Measurements from ENCODE around the gene RASGRP3.

DNA sequence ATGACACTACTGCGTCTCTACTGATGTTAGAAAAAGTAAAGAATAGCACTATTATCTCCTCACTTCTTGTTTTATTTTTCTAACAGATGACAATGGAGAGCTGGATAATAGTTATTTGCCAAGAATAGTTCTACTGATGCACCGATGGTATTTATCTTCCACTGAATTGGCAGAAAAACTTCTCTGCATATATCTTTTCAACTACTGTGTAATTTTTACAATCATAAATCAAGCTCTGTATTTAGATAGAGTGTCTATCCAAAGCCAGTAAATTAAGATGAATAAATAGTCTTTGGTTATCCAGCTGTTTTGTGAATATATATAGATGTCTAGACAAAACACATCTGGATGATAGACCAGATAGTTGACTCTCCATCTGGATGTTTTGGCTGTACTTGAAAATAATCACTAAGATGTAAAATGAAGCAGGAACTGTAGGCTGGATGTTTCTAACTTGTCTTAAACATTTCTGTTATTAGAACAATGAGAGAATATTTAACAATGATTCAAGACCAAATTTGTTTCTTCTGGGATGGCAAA, 40.1 kb downstream of the RASGRP3 start:
- TF ChIP-seq, protein P1, sequence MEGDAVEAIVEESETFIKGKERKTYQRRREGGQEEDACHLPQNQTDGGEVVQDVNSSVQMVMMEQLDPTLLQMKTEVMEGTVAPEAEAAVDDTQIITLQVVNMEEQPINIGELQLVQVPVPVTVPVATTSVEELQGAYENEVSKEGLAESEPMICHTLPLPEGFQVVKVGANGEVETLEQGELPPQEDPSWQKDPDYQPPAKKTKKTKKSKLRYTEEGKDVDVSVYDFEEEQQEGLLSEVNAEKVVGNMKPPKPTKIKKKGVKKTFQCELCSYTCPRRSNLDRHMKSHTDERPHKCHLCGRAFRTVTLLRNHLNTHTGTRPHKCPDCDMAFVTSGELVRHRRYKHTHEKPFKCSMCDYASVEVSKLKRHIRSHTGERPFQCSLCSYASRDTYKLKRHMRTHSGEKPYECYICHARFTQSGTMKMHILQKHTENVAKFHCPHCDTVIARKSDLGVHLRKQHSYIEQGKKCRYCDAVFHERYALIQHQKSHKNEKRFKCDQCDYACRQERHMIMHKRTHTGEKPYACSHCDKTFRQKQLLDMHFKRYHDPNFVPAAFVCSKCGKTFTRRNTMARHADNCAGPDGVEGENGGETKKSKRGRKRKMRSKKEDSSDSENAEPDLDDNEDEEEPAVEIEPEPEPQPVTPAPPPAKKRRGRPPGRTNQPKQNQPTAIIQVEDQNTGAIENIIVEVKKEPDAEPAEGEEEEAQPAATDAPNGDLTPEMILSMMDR (IDR thresholded peaks at IDR 0.05) = no peak
- TF ChIP-seq POLR2AphosphoS5 (IDR thresholded peaks at IDR 0.05) = no peak
